Dermis blood vessel endothelial cell (primary cell): ENCODE measurements around the gene ARHGEF2. TPM values are rescaled to one million over a fixed set of nuclear protein-coding genes. Genes with fewer than 3 reads are reported as not detected.
"Not testable (repeated sequence)": the region's sequence is repeated elsewhere in the genome, so short reads cannot be mapped to it uniquely, and the experiment has no call there.

Source experiments
- DNase-seq: peaks from one replicate; pipeline ENCODE4 v3.0.0; 2010
- total RNA-seq: library from RNA; depleted of rRNA; stranded (reverse); fragments of >200 nt; gene quantifications from 2 replicates; pipeline ENCODE4 v1.2.3, GENCODE V29; 2014

The ARHGEF2 gene
- total RNA-seq, 1 donor from 2014 or later = 101 TPM

GRCh38 chr1:155942578-155943141 lies 35.7 kb downstream of the ARHGEF2 start:
- DNase-seq = no peak

- no peak for DNase-seq
Observed at GRCh38 chr1:155941845-155942531, 36.4 kb downstream of the ARHGEF2 start.

GRCh38 chr1:155940993-155941844 lies 37.1 kb downstream of the ARHGEF2 start, which contains the start of gene RXFP4:
Gene RXFP4, plus strand, starts transcription at chr1:155941638. Its CDS starts 72 bp downstream, at chr1:155941710.
- DNase-seq = no peak

GRCh38 chr1:155940482-155940992 lies 37.8 kb downstream of the ARHGEF2 start:
- peak; percentile 81 for DNase-seq

GRCh38 chr1:155938220-155938627 lies 40.1 kb downstream of the ARHGEF2 start:
- peak; percentile 90 for DNase-seq

- no peak for DNase-seq
Observed at GRCh38 chr1:155934936-155935590, 43.3 kb downstream of the ARHGEF2 start.

- DNase-seq = peak; percentile 100
Observed at GRCh38 chr1:155934097-155934935, 44.0 kb downstream of the ARHGEF2 start, which contains the start of gene KHDC4. Gene KHDC4, minus strand, starts transcription at chr1:155934413. Its CDS starts 40 bp downstream, at chr1:155934373.

GRCh38 chr1:155933591-155934096 lies 44.7 kb downstream of the ARHGEF2 start:
- DNase-seq = no peak

- peak; percentile 58 for DNase-seq
Observed at GRCh38 chr1:155932487-155932886, 45.9 kb downstream of the ARHGEF2 start.

GRCh38 chr1:155932081-155932480 lies 46.3 kb downstream of the ARHGEF2 start:
- no peak for DNase-seq

GRCh38 chr1:155931332-155932038 lies 46.9 kb downstream of the ARHGEF2 start:
- no peak for DNase-seq

GRCh38 chr1:155930725-155931124 lies 47.6 kb downstream of the ARHGEF2 start:
- not testable (repeated sequence) for DNase-seq

GRCh38 chr1:155929057-155929456 lies 49.3 kb downstream of the ARHGEF2 start:
- DNase-seq = no peak

- DNase-seq = no peak
Observed at GRCh38 chr1:155925506-155925905, 52.8 kb downstream of the ARHGEF2 start.

- no peak for DNase-seq
Observed at GRCh38 chr1:155920717-155921116, 57.6 kb downstream of the ARHGEF2 start.

GRCh38 chr1:155919801-155920200 lies 58.5 kb downstream of the ARHGEF2 start:
- no peak for DNase-seq

- DNase-seq = no peak
Observed at GRCh38 chr1:155918660-155919059, 59.7 kb downstream of the ARHGEF2 start.

- DNase-seq = no peak
Observed at GRCh38 chr1:155913969-155914757, 64.2 kb downstream of the ARHGEF2 start.

GRCh38 chr1:155912056-155912536 lies 66.3 kb downstream of the ARHGEF2 start:
- no peak for DNase-seq
